HCT116 (cell line): ENCODE results near the gene ERICH6B. TPM values are rescaled to one million over a fixed set of nuclear protein-coding genes. Genes with fewer than 3 reads are reported as not detected.

Experiments used
- ATAC-seq: fragments of 200-7000 bp; cut with Tn5 transposase; 2 replicates; pipeline ENCODE4 v1.9.1; 2020; ENCODE audit warnings: mild to moderate bottlenecking, moderate library complexity
- BruUV-seq: library from RNA; stranded (reverse); fragments of 400-500 nt; replicated peaks from 2 replicates; lab custom pipeline; 2021; lab: Mats Ljungman, UMichigan
- CTCF ChIA-PET: fragments of 300-600 bp; sonication (Branson Sonifier 250); formaldehyde crosslinking; loops from one replicate; lab custom pipeline; 2021; ENCODE audit warnings: antibody characterized with exemption; lab: Charles Lee
- POLR2A ChIA-PET: fragments of 300-600, 350-600 bp; sonication (Branson Sonifier 250); formaldehyde crosslinking; loops from one replicate; lab custom pipeline; 2021; ENCODE audit warnings: antibody characterized with exemption; lab: Charles Lee
- RAD21 ChIA-PET, 2 experiments: fragments of 300-600 bp; sonication (Branson Sonifier 250); formaldehyde crosslinking; loops; one replicate each; lab custom pipeline; 2023; ENCODE audit warnings: low total read pairs in 2 of 2; ENCODE audit not compliant: uncharacterized antibody in 2 of 2, unreplicated experiment in 2 of 2, low non-redundant PET in 1 of 2; lab: Charles Lee
- DNase-seq: peaks from one replicate; pipeline ENCODE4 v3.0.0-alpha.2; 2010; ENCODE audit warnings: low read depth, low spot score
- H2AFZ ChIP-seq: fragments of 200-600 bp; shearing (Covaris generic), sonication (generic); 2 replicates; pipeline ENCODE4 v1.6.1; 2017; ENCODE audit warnings: low read depth, mixed run types, mixed read lengths, antibody characterized with exemption, low read length; ENCODE audit not compliant: poor library complexity, severe bottlenecking
- H3K27ac ChIP-seq: 2 replicates; pipeline ENCODE4 v1.5.1; 2012; ENCODE audit warnings: low read depth, low read length
- H3K27me3 ChIP-seq: fragments of 200-600 bp; sonication (generic); 2 replicates; pipeline ENCODE4 v1.6.1; 2016; ENCODE audit warnings: mixed run types, low read length, mixed read lengths; ENCODE audit not compliant: insufficient read depth
- H3K36me3 ChIP-seq, 2 experiments: fragments of 200-500 bp in 1 of 2; fragments of 200-600 bp in 1 of 2; sonication (Bioruptor generic) in 1 of 2; sonication (generic) in 1 of 2; 2 replicates each; pipeline versions ENCODE4 v1.5.1 to v1.6.1; 2014 to 2016; ENCODE audit warnings: low read length in 2 of 2, inconsistent platforms in 1 of 2, mixed read lengths in 1 of 2, mixed run types in 1 of 2; ENCODE audit not compliant: insufficient read depth in 2 of 2, control insufficient read depth in 1 of 2
- H3K4me1 ChIP-seq, 2 experiments: fragments of 200-600 bp in 1 of 2; sonication (generic) in 1 of 2; 2 replicates each; pipeline versions ENCODE4 v1.5.1 to v1.6.1; 2012 to 2017; ENCODE audit warnings: low read length in 2 of 2, inconsistent platforms in 1 of 2, mild to moderate bottlenecking in 1 of 2, mixed read lengths in 1 of 2, mixed run types in 1 of 2, moderate library complexity in 1 of 2; ENCODE audit not compliant: insufficient read depth in 2 of 2, control insufficient read depth in 1 of 2
- H3K4me2 ChIP-seq: fragments of 200-600 bp; sonication (generic); 2 replicates; pipeline ENCODE4 v1.6.1; 2017; ENCODE audit warnings: mixed run types, low read length, mixed read lengths
- H3K4me3 ChIP-seq, 2 experiments: fragments of 200-600 bp in 1 of 2; sonication (generic) in 1 of 2; replicated peaks in 1 of 2; 2 replicates each; pipeline ENCODE4 v1.5.1; 2011 to 2016; ENCODE audit warnings: low read length in 2 of 2, control low read depth in 1 of 2, low read depth in 1 of 2, mild to moderate bottlenecking in 1 of 2, mixed read lengths in 1 of 2, mixed run types in 1 of 2
- H3K79me2 ChIP-seq: fragments of 200-600 bp; sonication (generic); 2 replicates; pipeline ENCODE4 v1.6.1; 2017; ENCODE audit warnings: mild to moderate bottlenecking, mixed run types, low read length, moderate library complexity, mixed read lengths; ENCODE audit not compliant: insufficient read depth
- H3K9ac ChIP-seq: fragments of 200-600 bp; sonication (generic); 2 replicates; pipeline ENCODE4 v1.6.1; 2016; ENCODE audit warnings: low read length, mixed read lengths
- H3K9me2 ChIP-seq: fragments of 200-600 bp; sonication (generic), shearing (Covaris generic); 2 replicates; pipeline ENCODE4 v1.6.1; 2017; ENCODE audit warnings: mixed run types, mild to moderate bottlenecking, moderate library complexity; ENCODE audit not compliant: insufficient read depth
- H3K9me3 ChIP-seq, 2 experiments: fragments of 200-500 bp in 1 of 2; fragments of 200-600 bp in 1 of 2; sonication (Bioruptor generic) in 1 of 2; sonication (generic) in 1 of 2; 2 replicates each; pipeline ENCODE4 v1.6.1; 2014 to 2017; ENCODE audit warnings: low read length in 2 of 2, mixed read lengths in 2 of 2, inconsistent platforms in 1 of 2, low read depth in 1 of 2, mild to moderate bottlenecking in 1 of 2, mixed run types in 1 of 2, moderate library complexity in 1 of 2; ENCODE audit not compliant: control insufficient read depth in 1 of 2, insufficient read depth in 1 of 2
- H4K20me1 ChIP-seq: fragments of 200-600 bp; sonication (generic), shearing (Covaris generic); 2 replicates; pipeline ENCODE4 v1.6.1; 2017; ENCODE audit warnings: mixed run types, mild to moderate bottlenecking, moderate library complexity; ENCODE audit not compliant: insufficient read depth
- CBX3 ChIP-seq: IDR thresholded peaks from 2 replicates; pipeline ENCODE4 v1.6.1; 2012; ENCODE audit warnings: low read depth
- EGR1 ChIP-seq: IDR thresholded peaks from 2 replicates; pipeline ENCODE4 v1.6.1; 2012; ENCODE audit warnings: low read depth
- ELF1 ChIP-seq: IDR thresholded peaks from 2 replicates; pipeline ENCODE4 v1.6.1; 2012; ENCODE audit warnings: low read depth, borderline replicate concordance
- EZH2 ChIP-seq: fragments of 200-600 bp; sonication (generic); IDR thresholded peaks from 2 replicates; pipeline ENCODE4 v1.6.1; 2017; ENCODE audit warnings: antibody characterized with exemption, mixed run types
- FOSL1 ChIP-seq: IDR thresholded peaks from 2 replicates; pipeline ENCODE4 v1.6.1; 2012; ENCODE audit warnings: low read depth
- POLR2A ChIP-seq: IDR thresholded peaks from 2 replicates; pipeline ENCODE4 v1.7.0; 2011; ENCODE audit warnings: borderline replicate concordance; ENCODE audit not compliant: insufficient read depth, insufficient read length; ENCODE audit errors: extremely low read depth
- POLR2AphosphoS5 ChIP-seq: IDR thresholded peaks from 2 replicates; pipeline ENCODE4 v1.6.1; 2011; ENCODE audit warnings: mild to moderate bottlenecking, low read depth, low read length, moderate library complexity
- REST ChIP-seq: IDR thresholded peaks from 2 replicates; pipeline ENCODE4 v1.6.1; 2012; ENCODE audit warnings: low read depth
- SIN3A ChIP-seq: IDR thresholded peaks from 2 replicates; pipeline ENCODE4 v1.6.1; 2012; ENCODE audit warnings: low read depth
- SRF ChIP-seq: IDR thresholded peaks from 2 replicates; pipeline ENCODE4 v1.6.1; 2012; ENCODE audit warnings: low read depth
- TCF7L2 ChIP-seq: IDR thresholded peaks from 2 replicates; pipeline ENCODE4 v1.7.0; 2011; ENCODE audit warnings: borderline replicate concordance, inconsistent platforms; ENCODE audit not compliant: insufficient read depth, insufficient read length; ENCODE audit errors: extremely low read depth
- YY1 ChIP-seq: IDR thresholded peaks from 2 replicates; pipeline ENCODE4 v1.6.1; 2011; ENCODE audit warnings: low read length, low read depth, moderate library complexity, mild to moderate bottlenecking; ENCODE audit not compliant: insufficient replicate concordance; ENCODE audit errors: extremely low read depth
- ZBTB33 ChIP-seq: IDR thresholded peaks from 2 replicates; pipeline ENCODE4 v1.6.1; 2011; ENCODE audit warnings: mild to moderate bottlenecking, low read length, moderate library complexity; ENCODE audit not compliant: insufficient replicate concordance; ENCODE audit errors: extremely low read depth
- ZFX ChIP-seq: fragments of 450-650 bp; IDR thresholded peaks from 2 replicates; pipeline ENCODE4 v1.6.1; 2017
- intact Hi-C: fragments of 100-400 bp; cut with micrococcal nuclease; formaldehyde crosslinking; loops from 2 replicates; pipeline ENCODE4 v1.10.0; 2022
- total RNA-seq: library from RNA; stranded (reverse); gene quantifications from one replicate; pipeline ENCODE4 v1.2.1, GENCODE V29; 2021; ENCODE audit not compliant: unreplicated experiment
- TF ChIP-seq, protein P1 (sequence below), 3 experiments: fragments of 200-600 bp in 1 of 3; sonication (generic) in 1 of 3; IDR thresholded peaks in 2 of 3; conservative IDR thresholded peaks in 1 of 3; 2 replicates each; pipeline ENCODE4 v1.5.1; 2012 to 2017; ENCODE audit warnings: low read depth in 2 of 3, low read length in 2 of 3, antibody characterized with exemption in 1 of 3, borderline replicate concordance in 1 of 3, control low read depth in 1 of 3, mild to moderate bottlenecking in 1 of 3, mixed read lengths in 1 of 3, mixed run types in 1 of 3, moderate library complexity in 1 of 3; ENCODE audit not compliant: insufficient read depth in 1 of 3

Gene ERICH6B
- total RNA-seq, 1 experiment from 2014 or later = not detected

- no peak overlapping the region for H3K4me2 ChIP-seq
- no peaks in the 10 kb centered on the region for H3K9me3 ChIP-seq
- no peak for DNase-seq
- CTCF ChIA-PET = no interaction called here
- H3K27me3 ChIP-seq = peaks cover 2% of the 10 kb centered on the region; the same call in 1 of the 2 replicates
- intact Hi-C loops = no loop called here
- no peak overlapping the region for H3K4me3 ChIP-seq
- TF ChIP-seq POLR2AphosphoS5 (no peak), TCF7L2 (no peak), REST (no peak), YY1 (no peak), SIN3A (no peak), FOSL1 (no peak), ELF1 (no peak), POLR2A (no peak), ZFX (no peak), CBX3 (no peak), EGR1 (no peak), EZH2 (no peak), ZBTB33 (no peak), SRF (no peak)
- TF ChIP-seq, protein P1, sequence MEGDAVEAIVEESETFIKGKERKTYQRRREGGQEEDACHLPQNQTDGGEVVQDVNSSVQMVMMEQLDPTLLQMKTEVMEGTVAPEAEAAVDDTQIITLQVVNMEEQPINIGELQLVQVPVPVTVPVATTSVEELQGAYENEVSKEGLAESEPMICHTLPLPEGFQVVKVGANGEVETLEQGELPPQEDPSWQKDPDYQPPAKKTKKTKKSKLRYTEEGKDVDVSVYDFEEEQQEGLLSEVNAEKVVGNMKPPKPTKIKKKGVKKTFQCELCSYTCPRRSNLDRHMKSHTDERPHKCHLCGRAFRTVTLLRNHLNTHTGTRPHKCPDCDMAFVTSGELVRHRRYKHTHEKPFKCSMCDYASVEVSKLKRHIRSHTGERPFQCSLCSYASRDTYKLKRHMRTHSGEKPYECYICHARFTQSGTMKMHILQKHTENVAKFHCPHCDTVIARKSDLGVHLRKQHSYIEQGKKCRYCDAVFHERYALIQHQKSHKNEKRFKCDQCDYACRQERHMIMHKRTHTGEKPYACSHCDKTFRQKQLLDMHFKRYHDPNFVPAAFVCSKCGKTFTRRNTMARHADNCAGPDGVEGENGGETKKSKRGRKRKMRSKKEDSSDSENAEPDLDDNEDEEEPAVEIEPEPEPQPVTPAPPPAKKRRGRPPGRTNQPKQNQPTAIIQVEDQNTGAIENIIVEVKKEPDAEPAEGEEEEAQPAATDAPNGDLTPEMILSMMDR (IDR thresholded peaks at IDR 0.05 in 2 of 3, conservative IDR thresholded peaks at IDR 0.05 in 1 of 3; ENCODE audit: borderline replicate concordance in 1 of 3, insufficient read depth in 1 of 3, low read depth in 2 of 3, low read length in 2 of 3) = no peak
- RAD21 ChIA-PET = no interaction called here
- no peaks in the 10 kb centered on the region for H3K4me1 ChIP-seq
- no peak overlapping the region for H3K27ac ChIP-seq
- no peak for ATAC-seq
- no TSS peak for BruUV-seq
- H3K9ac ChIP-seq = no peak overlapping the region
- H3K79me2 ChIP-seq = no peaks in the 10 kb centered on the region
- POLR2A ChIA-PET = no interaction called here
- H4K20me1 ChIP-seq = no peaks in the 10 kb centered on the region
- no peaks in the 10 kb centered on the region for H3K36me3 ChIP-seq
- H2AFZ ChIP-seq = no peak overlapping the region
- H3K9me2 ChIP-seq = no peaks in the 10 kb centered on the region
Observed at GRCh38 chr13:45542878-45543277, 72.7 kb downstream of the ERICH6B start.
